Uterus (tissue), 4 donors: ENCODE measurements around the gene CACNA1C. TPM values are rescaled to one million over a fixed set of nuclear protein-coding genes. Genes with fewer than 3 reads are reported as not detected.

ENCODE experiments used
- DNase-seq, 2 donors: peaks; one replicate each; pipeline ENCODE4 v3.0.0-alpha.2; 2019 to 2020
- H3K27ac ChIP-seq, 2 donors: fragments of 200-600 bp; sonication (generic); 1 replicate in 1 of 2; 2 replicates in 1 of 2; pipeline ENCODE4 v1.5.1; 2016 to 2018
- H3K27me3 ChIP-seq, 2 donors: fragments of 200-600 bp; sonication (generic); one replicate each; pipeline ENCODE4 v1.5.1; 2018 to 2019; ENCODE audit warnings: control low read depth in 1 of 2
- H3K36me3 ChIP-seq, 2 donors: fragments of 200-600 bp; sonication (generic); one replicate each; pipeline ENCODE4 v1.5.1; 2019; ENCODE audit warnings: control low read depth in 1 of 2
- H3K4me1 ChIP-seq, 2 donors: fragments of 200-600 bp; sonication (generic); one replicate each; pipeline ENCODE4 v1.5.1; 2018 to 2019; ENCODE audit warnings: control low read depth in 1 of 2
- H3K4me3 ChIP-seq, 2 donors: fragments of 200-600 bp; sonication (generic); 1 replicate in 1 of 2; 2 replicates in 1 of 2; pipeline ENCODE4 v1.5.1; 2018 to 2019; ENCODE audit warnings: mild to moderate bottlenecking in 1 of 2
- H3K9me3 ChIP-seq, 2 donors: fragments of 200-600 bp; sonication (generic); one replicate each; pipeline ENCODE4 v1.5.1; 2019; ENCODE audit warnings: control low read depth in 1 of 2
- POLR2A ChIP-seq, 2 donors: fragments of 450-650 bp; IDR thresholded peaks; one replicate each; pipeline ENCODE4 v1.6.1; 2016; ENCODE audit warnings: antibody characterized with exemption in 2 of 2, mild to moderate bottlenecking in 1 of 2, moderate library complexity in 1 of 2
- intact Hi-C: fragments of 100-400 bp; cut with DNase I; formaldehyde crosslinking; loops from one replicate; pipeline ENCODE4 v1.15.1; 2023; ENCODE audit warnings: low total_unique reads
- total RNA-seq, 4 donors: library from RNA; depleted of rRNA in 3 of 4; stranded (reverse); fragments of >200 nt in 3 of 4; gene quantifications; one replicate each; pipeline versions ENCODE4 v1.1.0 to v1.2.4, GENCODE V29; 2014 to 2023
- TF ChIP-seq, protein P1 (sequence below), 4 experiments: fragments of 200-600 bp in 2 of 4; fragments of 450-650 bp in 2 of 4; sonication (generic) in 2 of 4; IDR thresholded peaks; one replicate each; pipeline ENCODE4 v1.5.1; 2016 to 2019; ENCODE audit warnings: antibody characterized with exemption in 4 of 4, mild to moderate bottlenecking in 2 of 4, moderate library complexity in 1 of 4
- donor health status: DM: yes; HTN: yes; CAD: no.

The CACNA1C gene
- total RNA-seq, 4 donors from 2014 or later, result 15.9 to 121 (median 32.1) TPM

DNA sequence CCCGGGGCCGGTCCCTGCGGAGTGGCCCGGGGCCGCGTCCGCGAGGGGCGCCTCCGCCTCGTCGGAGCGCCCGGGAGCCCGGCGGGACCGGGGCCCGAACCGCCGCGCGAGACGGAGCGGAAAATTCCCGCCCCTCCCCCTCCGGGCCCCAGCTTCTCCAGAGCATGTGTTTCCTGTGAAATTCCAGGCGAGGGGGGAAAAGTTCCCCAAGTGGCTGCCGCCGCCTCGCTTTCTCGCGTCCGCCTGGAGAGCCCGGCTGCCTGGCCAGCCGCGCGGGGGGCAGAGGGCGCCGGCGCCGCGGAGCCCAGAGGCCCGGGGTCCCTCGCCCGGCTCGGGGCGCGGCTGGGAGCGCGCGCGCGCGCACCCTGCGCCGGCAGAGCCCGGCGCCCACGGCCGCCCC lies 904 bp downstream of the CACNA1C start:
- Histone ChIP-seq H3K36me3 (no peaks in the 10 kb centered on the region), H3K9me3 (no peaks in the 10 kb centered on the region), H3K27me3 (no peaks in the 10 kb centered on the region), H3K4me3 (peak overlapping the region; percentile 69 to 92), H3K4me1 (peaks cover 3 to 5% of the 10 kb centered on the region in 2 donors), H3K27ac (peak overlapping the region; percentile 97)
- intact Hi-C loops, result loop anchor here (10.0 kb wide), 2 partner anchors 221 to 531 kb away; no protein-coding TSS in a partner anchor
- DNase-seq, result peak; percentile 65 to 68
- TF ChIP-seq, protein P1, sequence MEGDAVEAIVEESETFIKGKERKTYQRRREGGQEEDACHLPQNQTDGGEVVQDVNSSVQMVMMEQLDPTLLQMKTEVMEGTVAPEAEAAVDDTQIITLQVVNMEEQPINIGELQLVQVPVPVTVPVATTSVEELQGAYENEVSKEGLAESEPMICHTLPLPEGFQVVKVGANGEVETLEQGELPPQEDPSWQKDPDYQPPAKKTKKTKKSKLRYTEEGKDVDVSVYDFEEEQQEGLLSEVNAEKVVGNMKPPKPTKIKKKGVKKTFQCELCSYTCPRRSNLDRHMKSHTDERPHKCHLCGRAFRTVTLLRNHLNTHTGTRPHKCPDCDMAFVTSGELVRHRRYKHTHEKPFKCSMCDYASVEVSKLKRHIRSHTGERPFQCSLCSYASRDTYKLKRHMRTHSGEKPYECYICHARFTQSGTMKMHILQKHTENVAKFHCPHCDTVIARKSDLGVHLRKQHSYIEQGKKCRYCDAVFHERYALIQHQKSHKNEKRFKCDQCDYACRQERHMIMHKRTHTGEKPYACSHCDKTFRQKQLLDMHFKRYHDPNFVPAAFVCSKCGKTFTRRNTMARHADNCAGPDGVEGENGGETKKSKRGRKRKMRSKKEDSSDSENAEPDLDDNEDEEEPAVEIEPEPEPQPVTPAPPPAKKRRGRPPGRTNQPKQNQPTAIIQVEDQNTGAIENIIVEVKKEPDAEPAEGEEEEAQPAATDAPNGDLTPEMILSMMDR (IDR thresholded peaks at IDR 0.05), result peak in 1 of 4 experiments; percentile 16
- TF ChIP-seq POLR2A (IDR thresholded peaks at IDR 0.05), result peak in 1 of 2 donors; percentile 2

DNA sequence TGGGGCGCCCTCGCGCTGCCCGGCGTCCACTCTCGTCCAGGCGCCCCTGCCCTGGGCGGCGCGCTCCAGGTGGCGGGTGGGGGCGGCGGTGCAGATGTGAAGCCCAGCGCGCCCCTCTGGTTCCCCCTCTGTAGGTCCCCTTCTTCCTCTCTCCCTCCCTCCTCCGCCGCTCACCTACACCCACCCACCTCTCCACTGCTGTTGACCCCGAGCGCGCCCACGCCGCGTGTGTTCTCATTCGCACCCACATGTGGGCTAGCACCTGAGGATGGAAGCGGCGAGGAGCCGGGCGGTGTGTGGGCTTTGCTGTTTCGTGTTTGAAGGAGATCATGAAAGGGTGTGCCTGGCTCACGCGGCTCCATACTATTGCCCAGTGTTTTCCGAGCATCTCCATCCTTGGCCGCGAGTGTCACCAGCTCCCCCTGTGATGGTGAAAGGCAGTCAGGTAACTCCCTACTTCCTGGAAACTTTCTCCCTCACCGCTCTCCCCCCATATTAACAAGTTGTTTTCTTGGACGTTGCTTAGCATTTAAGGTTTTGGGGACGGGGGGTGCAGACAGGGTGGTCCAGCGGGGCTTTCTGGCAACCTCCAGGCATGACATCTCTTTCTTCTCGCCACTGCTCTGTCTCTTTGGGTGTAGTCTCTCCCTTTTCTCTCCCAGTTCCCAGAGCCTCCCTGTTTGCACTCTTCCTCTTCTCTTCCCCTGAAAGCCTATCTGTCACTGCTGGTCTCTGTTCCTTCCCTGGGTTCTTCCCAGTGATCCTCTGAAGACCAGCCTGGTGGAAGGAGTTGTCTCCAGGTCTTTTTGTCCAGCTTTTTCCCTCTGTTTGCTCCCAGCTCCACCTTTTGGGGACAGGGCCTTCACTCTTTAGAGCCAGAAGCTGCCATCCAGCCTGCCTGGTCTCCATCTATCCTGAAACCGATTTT lies 1.6 kb downstream of the CACNA1C start:
- Histone ChIP-seq H3K27me3 (no peaks in the 10 kb centered on the region), H3K4me1 (peaks cover 3 to 5% of the 10 kb centered on the region in 2 donors), H3K4me3 (peak overlapping the region; percentile 69 to 92), H3K9me3 (no peaks in the 10 kb centered on the region), H3K36me3 (no peaks in the 10 kb centered on the region), H3K27ac (peak overlapping the region; percentile 97)
- TF ChIP-seq, protein P1 (IDR thresholded peaks at IDR 0.05), result no peak
- no peak for TF ChIP-seq POLR2A (IDR thresholded peaks at IDR 0.05)
- peak in 1 of 2 donors; percentile 51 for DNase-seq
- intact Hi-C loops, result loop anchor here (10.0 kb wide), 2 partner anchors 220 to 530 kb away; no protein-coding TSS in a partner anchor

DNA sequence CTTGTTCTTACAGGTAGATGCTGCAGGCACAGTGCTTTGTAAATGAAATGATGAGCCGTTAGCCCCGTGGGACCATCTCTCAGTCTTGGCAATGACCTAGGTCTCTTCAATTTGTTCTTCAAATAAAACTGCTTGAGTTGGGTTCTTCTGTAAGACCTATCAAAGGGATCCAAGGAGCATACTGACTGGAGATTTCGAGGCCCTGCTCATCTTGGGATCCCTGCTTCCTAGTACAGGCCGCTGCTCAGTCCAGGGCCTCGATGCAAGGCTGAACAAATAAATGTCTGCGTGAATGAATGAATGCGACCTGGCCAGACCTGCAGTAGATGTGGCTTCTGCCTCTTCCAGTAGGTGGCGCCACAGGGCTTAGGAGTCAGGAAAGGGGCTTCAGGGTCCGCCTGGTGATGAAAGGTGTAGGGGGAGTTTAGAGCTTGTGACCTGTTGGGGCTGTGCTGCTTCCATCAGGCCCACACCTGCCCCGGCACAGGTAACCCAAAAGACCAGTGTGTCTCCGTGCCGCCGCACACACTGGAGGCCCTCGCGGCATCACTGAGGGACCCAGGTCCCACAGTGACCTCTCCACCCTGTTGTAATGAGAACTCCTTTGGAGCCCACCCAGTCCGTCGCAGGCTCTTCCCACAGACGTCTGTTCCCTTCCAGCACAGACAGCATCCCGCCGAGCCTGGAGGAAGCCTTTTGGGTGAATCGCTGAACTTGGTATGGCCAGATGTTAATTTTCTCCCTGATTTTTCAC lies 4.4 kb downstream of the CACNA1C start:
- Histone ChIP-seq H3K27me3 (no peaks in the 10 kb centered on the region), H3K27ac (peak overlapping the region; percentile 57 to 97), H3K4me1 (peaks cover 3 to 5% of the 10 kb centered on the region in 2 donors), H3K9me3 (no peaks in the 10 kb centered on the region), H3K4me3 (no peak overlapping the region), H3K36me3 (no peaks in the 10 kb centered on the region)
- DNase-seq, result peak; percentile 64 to 77
- intact Hi-C loops, result loop anchor here (10.0 kb wide), 2 partner anchors 218 to 528 kb away; no protein-coding TSS in a partner anchor
- no peak for TF ChIP-seq POLR2A (IDR thresholded peaks at IDR 0.05)
- TF ChIP-seq, protein P1 (IDR thresholded peaks at IDR 0.05), result peak; percentile 64 to 71 (median 66)

DNA sequence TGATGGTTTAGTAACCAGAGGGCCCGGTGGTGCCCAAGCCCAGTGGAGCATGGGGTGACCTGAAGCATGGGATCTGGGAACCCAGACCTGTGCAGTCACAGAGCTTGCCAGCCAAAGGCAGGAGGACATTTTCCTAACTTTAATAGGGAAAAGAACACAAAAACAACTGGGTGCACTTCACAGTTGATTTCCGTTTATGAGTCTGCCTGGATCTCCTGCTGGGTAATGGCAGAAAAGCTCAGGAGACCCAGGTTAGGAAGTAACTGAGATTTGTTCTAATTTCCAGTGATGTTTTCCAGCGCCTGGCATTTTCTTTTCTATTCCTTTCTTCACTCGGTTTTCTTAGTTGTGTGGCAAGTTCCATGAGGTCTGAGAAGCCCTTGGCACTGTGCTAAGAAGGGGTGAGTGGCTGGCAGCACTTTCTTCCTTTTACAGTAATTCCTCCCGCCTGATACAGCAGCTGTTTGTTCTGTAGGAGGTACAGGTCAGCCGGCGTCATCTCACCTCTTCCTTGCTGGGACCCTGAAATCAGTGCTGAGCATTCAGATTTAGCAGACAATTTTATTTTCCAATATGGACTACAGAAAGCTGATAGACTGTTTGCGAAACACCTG lies 5.1 kb downstream of the CACNA1C start:
- intact Hi-C loops, result loop anchor here (10.0 kb wide), 2 partner anchors 217 to 527 kb away; no protein-coding TSS in a partner anchor
- H3K27ac ChIP-seq, result peak overlapping the region; percentile 57 to 97
- no peak overlapping the region for H3K4me3 ChIP-seq
- DNase-seq, result no peak
- no peaks in the 10 kb centered on the region for H3K9me3 ChIP-seq
- no peaks in the 10 kb centered on the region for H3K36me3 ChIP-seq
- H3K4me1 ChIP-seq, result peaks cover 3 to 5% of the 10 kb centered on the region in 2 donors
- no peak for TF ChIP-seq POLR2A (IDR thresholded peaks at IDR 0.05)
- TF ChIP-seq, protein P1 (IDR thresholded peaks at IDR 0.05), result no peak
- H3K27me3 ChIP-seq, result no peaks in the 10 kb centered on the region
